H1 (cell line): ENCODE measurements around the gene EPS8L1. TPM values are rescaled to one million over a fixed set of nuclear protein-coding genes. Genes with fewer than 3 reads are reported as not detected.
A peak's percentile ranks its signal among the peaks of the same experiment; 100 is the strongest.

Source experiments
- CTCF ChIA-PET: fragments of 300-600 bp; sonication (Branson Sonifier 250); formaldehyde crosslinking; loops from one replicate; lab custom pipeline; 2021; ENCODE audit not compliant: partially characterized antibody; lab: Charles Lee
- POLR2A ChIA-PET: fragments of 300-600 bp; sonication (Branson Sonifier 250); formaldehyde crosslinking; loops from one replicate; lab custom pipeline; 2021; ENCODE audit warnings: inconsistent platforms; ENCODE audit not compliant: partially characterized antibody; lab: Charles Lee
- DNase-seq, 2 experiments: peaks; one replicate each; pipeline versions ENCODE4 v3.0.0 to v3.0.0-alpha.2; 2010 to 2022; ENCODE audit warnings: low spot score in 2 of 2, low read depth in 1 of 2, mixed read lengths in 1 of 2
- FAIRE-seq: peaks from 2 replicates; lab custom pipeline; 2011; peaks lifted over from hg19 to GRCh38; lab: Jason Lieb, UNC
- H2AFZ ChIP-seq: 2 replicates; pipeline ENCODE4 v1.8.1; 2012; ENCODE audit warnings: low read length, inconsistent platforms
- H2AK5ac ChIP-seq: 2 replicates; pipeline ENCODE4 v1.6.1; 2013; ENCODE audit warnings: low read depth, low read length
- H2BK120ac ChIP-seq: replicated peaks from 2 replicates; pipeline ENCODE3; 2013; ENCODE audit warnings: low read depth, low read length, inconsistent platforms
- H2BK12ac ChIP-seq: 2 replicates; pipeline ENCODE4 v1.6.1; 2013; ENCODE audit warnings: low read depth, low read length
- H2BK15ac ChIP-seq: 2 replicates; pipeline ENCODE4 v1.6.1; 2013; ENCODE audit warnings: low read length
- H2BK20ac ChIP-seq: 2 replicates; pipeline ENCODE4 v1.6.1; 2013; ENCODE audit warnings: low read length
- H2BK5ac ChIP-seq: 2 replicates; pipeline ENCODE4 v1.6.1; 2013; ENCODE audit warnings: low read depth, low read length
- H3K14ac ChIP-seq: 2 replicates; pipeline ENCODE4 v1.6.1; 2013; ENCODE audit warnings: inconsistent platforms; ENCODE audit not compliant: insufficient read length
- H3K18ac ChIP-seq: 2 replicates; pipeline ENCODE4 v1.6.1; 2013; ENCODE audit warnings: low read length; ENCODE audit errors: extremely low read depth
- H3K23ac ChIP-seq: 2 replicates; pipeline ENCODE4 v1.6.1; 2013; ENCODE audit warnings: inconsistent platforms; ENCODE audit not compliant: insufficient read length
- H3K23me2 ChIP-seq: 2 replicates; pipeline ENCODE4 v1.6.1; 2013; ENCODE audit warnings: low read depth, low read length
- H3K27ac ChIP-seq: 2 replicates; pipeline ENCODE4 v1.6.1; 2011; ENCODE audit warnings: low read depth, low read length, inconsistent platforms
- H3K27me3 ChIP-seq, 4 experiments: replicated peaks in 1 of 4; 1 replicate in 1 of 4; 2 replicates in 3 of 4; pipeline versions ENCODE4 v1.6.1 to v1.8.1; 2011 to 2013; ENCODE audit warnings: low read length in 3 of 4, mild to moderate bottlenecking in 3 of 4, inconsistent platforms in 2 of 4, mixed read lengths in 2 of 4, moderate library complexity in 1 of 4; ENCODE audit not compliant: control insufficient read depth in 3 of 4, insufficient read depth in 3 of 4; ENCODE audit errors: extremely low read depth in 1 of 4
- H3K36me3 ChIP-seq, 4 experiments: 2 replicates each; pipeline versions ENCODE4 v1.6.1 to v1.8.1; 2011 to 2013; ENCODE audit warnings: mild to moderate bottlenecking in 4 of 4, low read length in 3 of 4, moderate library complexity in 2 of 4, control low read depth in 1 of 4, inconsistent platforms in 1 of 4; ENCODE audit not compliant: insufficient read depth in 4 of 4, control insufficient read depth in 2 of 4
- H3K4ac ChIP-seq: replicated peaks from 2 replicates; pipeline ENCODE3; 2013; ENCODE audit warnings: low read length, low read depth, mixed read lengths, inconsistent platforms; ENCODE audit not compliant: insufficient read length
- H3K4me1 ChIP-seq, 4 experiments: replicated peaks in 1 of 4; 1 replicate in 1 of 4; 2 replicates in 3 of 4; pipeline versions ENCODE4 v1.6.1 to v1.8.1; 2011 to 2013; ENCODE audit warnings: low read length in 3 of 4, inconsistent platforms in 2 of 4, mixed read lengths in 1 of 4; ENCODE audit not compliant: insufficient read depth in 4 of 4, control insufficient read depth in 3 of 4
- H3K4me2 ChIP-seq, 2 experiments: 2 replicates each; pipeline versions ENCODE4 v1.6.1 to v1.8.1; 2011 to 2013; ENCODE audit warnings: low read depth in 2 of 2, low read length in 2 of 2, control low read depth in 1 of 2, inconsistent platforms in 1 of 2, mild to moderate bottlenecking in 1 of 2; ENCODE audit not compliant: insufficient read depth in 1 of 2
- H3K4me3 ChIP-seq, 4 experiments: fragments of 200-600, 300-600 bp in 1 of 4; sonication (generic), shearing (Covaris generic), sonication (Bioruptor Twin) in 1 of 4; 2 replicates each; pipeline versions ENCODE4 v1.5.1 to v1.8.1; 2011 to 2016; ENCODE audit warnings: low read length in 4 of 4, low read depth in 3 of 4, control low read depth in 2 of 4, inconsistent platforms in 2 of 4, mild to moderate bottlenecking in 2 of 4, mixed read lengths in 1 of 4, moderate library complexity in 1 of 4; ENCODE audit not compliant: insufficient read depth in 2 of 4; ENCODE audit errors: extremely low read depth in 1 of 4
- H3K56ac ChIP-seq: replicated peaks from 2 replicates; pipeline ENCODE3; 2013; ENCODE audit warnings: low read depth, mild to moderate bottlenecking, mixed read lengths, low read length, inconsistent platforms; ENCODE audit not compliant: insufficient read length
- H3K79me1 ChIP-seq: 2 replicates; pipeline ENCODE4 v1.6.1; 2013; ENCODE audit warnings: low read depth, low read length, control low read depth
- H3K79me2 ChIP-seq, 2 experiments: 2 replicates each; pipeline versions ENCODE4 v1.6.1 to v1.8.1; 2012 to 2013; ENCODE audit warnings: low read length in 2 of 2, mild to moderate bottlenecking in 2 of 2, inconsistent platforms in 1 of 2; ENCODE audit not compliant: insufficient read depth in 2 of 2, control insufficient read depth in 1 of 2
- H3K9ac ChIP-seq, 4 experiments: replicated peaks in 1 of 4; 1 replicate in 1 of 4; 2 replicates in 3 of 4; pipeline versions ENCODE4 v1.6.1 to v1.8.1; 2011 to 2013; ENCODE audit warnings: low read depth in 3 of 4, low read length in 3 of 4, control low read depth in 2 of 4, mild to moderate bottlenecking in 2 of 4, moderate library complexity in 2 of 4, inconsistent platforms in 1 of 4; ENCODE audit errors: extremely low read depth in 1 of 4
- H3K9me3 ChIP-seq, 2 experiments: 2 replicates each; pipeline versions ENCODE4 v1.6.1 to v1.8.1; 2012 to 2013; ENCODE audit warnings: mild to moderate bottlenecking in 2 of 2, moderate library complexity in 2 of 2, control low read depth in 1 of 2, inconsistent platforms in 1 of 2, low read depth in 1 of 2, low read length in 1 of 2, mixed read lengths in 1 of 2; ENCODE audit not compliant: insufficient read depth in 2 of 2
- H4K20me1 ChIP-seq, 2 experiments: replicated peaks in 1 of 2; 2 replicates each; pipeline versions ENCODE3 to v1.8.1; 2011 to 2013; ENCODE audit warnings: inconsistent platforms in 2 of 2, low read length in 2 of 2, mild to moderate bottlenecking in 1 of 2; ENCODE audit not compliant: insufficient read depth in 2 of 2, control insufficient read depth in 1 of 2
- H4K5ac ChIP-seq: 2 replicates; pipeline ENCODE4 v1.6.1; 2013; ENCODE audit warnings: low read length, low read depth, mixed read lengths, inconsistent platforms; ENCODE audit not compliant: insufficient read length
- H4K8ac ChIP-seq: 2 replicates; pipeline ENCODE4 v1.8.0; 2013; ENCODE audit warnings: mild to moderate bottlenecking, moderate library complexity, low read length, inconsistent platforms; ENCODE audit not compliant: insufficient read depth; ENCODE audit errors: extremely low read depth
- H4K91ac ChIP-seq: replicated peaks from 2 replicates; pipeline ENCODE3; 2013; ENCODE audit warnings: low read length, mixed read lengths, inconsistent platforms; ENCODE audit not compliant: insufficient read length
- KDM4A ChIP-seq: IDR thresholded peaks from one replicate; pipeline ENCODE4 v1.7.1; 2012; ENCODE audit warnings: low read depth, mild to moderate bottlenecking, moderate library complexity, low read length, inconsistent platforms; ENCODE audit not compliant: severe bottlenecking
- SIRT6 ChIP-seq: IDR thresholded peaks from one replicate; pipeline ENCODE4 v1.7.1; 2012; ENCODE audit warnings: low read length, inconsistent platforms
- TAF1 ChIP-seq: IDR thresholded peaks from 2 replicates; pipeline ENCODE4 v1.6.1; 2011; ENCODE audit warnings: mild to moderate bottlenecking, low read depth, low read length
- ZNF274 ChIP-seq: IDR thresholded peaks from 2 replicates; pipeline ENCODE4 v1.7.0; 2012; ENCODE audit warnings: low read length, borderline replicate concordance; ENCODE audit errors: extremely low read depth
- WGBS, 2 experiments: shearing (Covaris generic) in 1 of 2; methylation state at CpG; one replicate each; pipeline versions ENCODE4 v1.1.6 to v1.1.7; 2013 to 2015; ENCODE audit warnings: low lambda C conversion rate in 2 of 2, mixed read lengths in 2 of 2, inconsistent platforms in 1 of 2, low coverage in 1 of 2, missing lambda C conversion rate in 1 of 2; ENCODE audit not compliant: insufficient replicate concordance in 2 of 2, insufficient coverage in 1 of 2, insufficient read length in 1 of 2; ENCODE audit errors: extremely low coverage in 1 of 2, missing lambda C conversion rate in 1 of 2; 5-methylcytosine and 5-hydroxymethylcytosine counted together
- polyA plus RNA-seq, 7 experiments: library from polyadenylated mRNA; depleted of rRNA in 3 of 7; stranded (reverse) in 5 of 7; unstranded in 2 of 7; fragments of >200 nt in 5 of 7; fragments of 200-250 nt in 2 of 7; gene quantifications; 1 replicate in 5 of 7; 2 replicates in 1 of 7; 4 replicates in 1 of 7; pipeline versions ENCODE4 v1.2.1 to v1.2.3, GENCODE V29; 2011 to 2013; ENCODE audit warnings: missing spikeins in 2 of 7, mixed read lengths in 2 of 7
- total RNA-seq: library from RNA; stranded (reverse); fragmentation: NEBNext Ultra II Directional; extraction: Animal tissue kit (Norgen Biotek cat#: 25700); gene quantifications from 2 replicates; pipeline ENCODE4 v1.2.1, GENCODE V29; 2021
- TF ChIP-seq, protein P1 (sequence below), 3 experiments: IDR thresholded peaks; 1 replicate in 2 of 3; 2 replicates in 1 of 3; pipeline versions ENCODE4 v1.5.1 to v1.6.1; 2011; ENCODE audit warnings: low read length in 3 of 3, mild to moderate bottlenecking in 3 of 3, inconsistent platforms in 2 of 3, low read depth in 1 of 3, moderate library complexity in 1 of 3; ENCODE audit not compliant: insufficient read depth in 1 of 3; ENCODE audit errors: control extremely low read depth in 1 of 3
- TF ChIP-seq, protein P2 (sequence below): IDR thresholded peaks from 2 replicates; pipeline ENCODE4 v1.6.1; 2012; ENCODE audit warnings: low read length, inconsistent platforms

EPS8L1 gene
- total and polyA plus RNA-seq, 2 of the 8 experiments (the other 6 are each of a cell fraction or from before 2014, with no cell fraction given): 19.8 to 30.2 TPM

DNA sequence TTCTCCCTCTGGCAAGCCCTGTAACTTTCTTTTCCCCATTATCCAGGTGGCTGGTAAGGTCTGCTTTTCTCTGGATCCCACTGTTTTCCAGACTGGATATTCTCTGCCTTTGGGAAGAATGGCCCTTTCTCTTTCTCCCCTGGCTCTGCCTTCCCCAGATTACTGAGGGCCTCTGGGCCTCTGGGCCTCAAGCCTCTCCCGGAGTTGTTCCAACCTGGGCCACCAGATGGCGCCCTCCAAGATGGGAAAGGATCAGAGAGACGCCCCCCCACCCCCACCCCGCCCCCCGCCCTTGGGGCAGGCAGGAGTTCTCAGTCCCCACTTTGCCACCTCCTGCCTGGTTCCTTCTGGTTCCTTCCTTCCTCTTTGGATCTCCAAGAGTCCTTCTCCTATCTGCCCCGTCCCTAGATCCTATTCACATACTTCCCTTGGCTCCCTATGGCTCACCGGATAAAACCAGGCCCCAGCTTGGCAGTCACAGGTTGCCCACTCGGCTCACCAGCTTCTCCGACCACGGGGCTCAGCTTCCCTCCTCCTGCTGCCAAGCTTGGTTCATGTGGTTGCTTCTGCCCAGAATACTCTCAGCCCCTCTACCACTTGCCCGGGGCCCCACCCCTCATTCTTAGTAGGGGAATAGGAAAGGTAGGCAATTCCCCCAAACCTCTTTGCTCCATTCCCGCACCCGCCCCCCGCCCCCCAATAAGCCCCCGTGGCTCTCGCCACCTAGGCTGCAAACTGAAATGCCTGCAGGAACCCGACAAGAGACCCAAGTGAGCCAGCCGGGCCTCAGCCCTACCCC lies 13.1 kb downstream of the EPS8L1 start:
- Histone ChIP-seq H2BK120ac (no peak overlapping the region), H2AFZ (no peak overlapping the region), H2BK12ac (no peak overlapping the region), H3K9me3 (no peaks in the 10 kb centered on the region), H3K9ac (no peak overlapping the region), H2BK5ac (no peak overlapping the region), H3K4me2 (peak overlapping the region; percentile 37 to 71; a peak in 3 of 4 replicates), H3K4me3 (0 out of 8 replicates have a peak overlapping the region, but pooled peaks of 1 of the 4 experiments have one; percentile 84), H3K56ac (no peak overlapping the region), H4K5ac (no peak overlapping the region), H3K4me1 (peaks cover 0 to 37% (median 24%) of the 10 kb centered on the region in 4 experiments; a peak in 6 of 7 replicates), H4K20me1 (peaks cover 14 to 15% of the 10 kb centered on the region in 2 experiments), H4K8ac (no peak overlapping the region), H3K36me3 (peaks cover 0 to 5% (median 2%) of the 10 kb centered on the region in 4 experiments; a peak in 2 of 8 replicates), H3K18ac (peak overlapping the region; percentile 48; the same call in 1 of the 2 replicates), H3K23me2 (peaks cover 21% of the 10 kb centered on the region), H3K27me3 (peaks cover 0 to 3% (median 1%) of the 10 kb centered on the region in 4 experiments; a peak in 3 of 7 replicates), H3K79me1 (no peaks in the 10 kb centered on the region; the same call in 1 of the 2 replicates), H3K23ac (no peak overlapping the region), H3K4ac (no peak overlapping the region), H4K91ac (no peak overlapping the region), H3K79me2 (no peaks in the 10 kb centered on the region), H3K14ac (no peak overlapping the region), H3K27ac (no peak overlapping the region), H2BK15ac (0 out of 2 replicates have a peak overlapping the region, but pooled peaks have one; percentile 61), H2BK20ac (no peak overlapping the region), H2AK5ac (0 out of 2 replicates have a peak overlapping the region, but pooled peaks have one; percentile 26)
- no peak for FAIRE-seq
- 79% methylated on average over 8 of the region's 18 CpGs; no CpG with 5 or more reads in 1 of the 2 experiments for WGBS, 2 experiments
- peak in 1 of 2 experiments; percentile 99 for DNase-seq
- ChIA-PET POLR2A (interaction anchor here (0.6 to 8.7 kb wide), 10 partner anchors 8 to 626 kb away, joined by 3 to 72 read pairs (median 3); partner anchors contain the start of genes EPS8L1 and PPP1R12C), CTCF (interaction anchor here (0.5 to 4.5 kb wide), 34 partner anchors 9 to 608 kb away, joined by 3 to 26 read pairs (median 4); partner anchors contain the start of genes DNAAF3, EPS8L1, PPP1R12C and TMEM238)
- TF ChIP-seq, protein P1, sequence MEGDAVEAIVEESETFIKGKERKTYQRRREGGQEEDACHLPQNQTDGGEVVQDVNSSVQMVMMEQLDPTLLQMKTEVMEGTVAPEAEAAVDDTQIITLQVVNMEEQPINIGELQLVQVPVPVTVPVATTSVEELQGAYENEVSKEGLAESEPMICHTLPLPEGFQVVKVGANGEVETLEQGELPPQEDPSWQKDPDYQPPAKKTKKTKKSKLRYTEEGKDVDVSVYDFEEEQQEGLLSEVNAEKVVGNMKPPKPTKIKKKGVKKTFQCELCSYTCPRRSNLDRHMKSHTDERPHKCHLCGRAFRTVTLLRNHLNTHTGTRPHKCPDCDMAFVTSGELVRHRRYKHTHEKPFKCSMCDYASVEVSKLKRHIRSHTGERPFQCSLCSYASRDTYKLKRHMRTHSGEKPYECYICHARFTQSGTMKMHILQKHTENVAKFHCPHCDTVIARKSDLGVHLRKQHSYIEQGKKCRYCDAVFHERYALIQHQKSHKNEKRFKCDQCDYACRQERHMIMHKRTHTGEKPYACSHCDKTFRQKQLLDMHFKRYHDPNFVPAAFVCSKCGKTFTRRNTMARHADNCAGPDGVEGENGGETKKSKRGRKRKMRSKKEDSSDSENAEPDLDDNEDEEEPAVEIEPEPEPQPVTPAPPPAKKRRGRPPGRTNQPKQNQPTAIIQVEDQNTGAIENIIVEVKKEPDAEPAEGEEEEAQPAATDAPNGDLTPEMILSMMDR (IDR thresholded peaks at IDR 0.05; ENCODE audit: control extremely low read depth in 1 of 3, insufficient read depth in 1 of 3, low read depth in 1 of 3, low read length in 3 of 3): peak; percentile 57 to 59 (median 58)
- no peak for TF ChIP-seq SIRT6
- no peak for TF ChIP-seq ZNF274
- TF ChIP-seq KDM4A: no peak
- 0 out of 2 replicates have a peak, but pooled peaks have one; percentile 28 for TF ChIP-seq TAF1
- TF ChIP-seq, protein P2, sequence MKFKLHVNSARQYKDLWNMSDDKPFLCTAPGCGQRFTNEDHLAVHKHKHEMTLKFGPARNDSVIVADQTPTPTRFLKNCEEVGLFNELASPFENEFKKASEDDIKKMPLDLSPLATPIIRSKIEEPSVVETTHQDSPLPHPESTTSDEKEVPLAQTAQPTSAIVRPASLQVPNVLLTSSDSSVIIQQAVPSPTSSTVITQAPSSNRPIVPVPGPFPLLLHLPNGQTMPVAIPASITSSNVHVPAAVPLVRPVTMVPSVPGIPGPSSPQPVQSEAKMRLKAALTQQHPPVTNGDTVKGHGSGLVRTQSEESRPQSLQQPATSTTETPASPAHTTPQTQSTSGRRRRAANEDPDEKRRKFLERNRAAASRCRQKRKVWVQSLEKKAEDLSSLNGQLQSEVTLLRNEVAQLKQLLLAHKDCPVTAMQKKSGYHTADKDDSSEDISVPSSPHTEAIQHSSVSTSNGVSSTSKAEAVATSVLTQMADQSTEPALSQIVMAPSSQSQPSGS: no peak
